Epithelial cell of proximal tubule (primary cell): ENCODE measurements around the gene FSD1. TPM values are rescaled to one million over a fixed set of nuclear protein-coding genes. Genes with fewer than 3 reads are reported as not detected.

Experiments used
- DNase-seq: peaks from one replicate; pipeline ENCODE4 v3.0.0-alpha.2; 2011; ENCODE audit warnings: low read depth
- H3K4me3 ChIP-seq: 2 replicates; pipeline ENCODE4 v1.5.1; 2011; ENCODE audit warnings: low read depth, mild to moderate bottlenecking, low read length
- total RNA-seq: library from RNA; depleted of rRNA; stranded (reverse); fragments of >200 nt; gene quantifications from 2 replicates; pipeline ENCODE4 v1.2.3, GENCODE V29; 2015
- TF ChIP-seq, protein P1 (sequence below): conservative IDR thresholded peaks from 2 replicates; pipeline ENCODE4 v1.5.1; 2012; ENCODE audit warnings: low read depth, mild to moderate bottlenecking, low read length

Gene FSD1
- total RNA-seq, 1 donor from 2014 or later: 17.5 TPM

DNA sequence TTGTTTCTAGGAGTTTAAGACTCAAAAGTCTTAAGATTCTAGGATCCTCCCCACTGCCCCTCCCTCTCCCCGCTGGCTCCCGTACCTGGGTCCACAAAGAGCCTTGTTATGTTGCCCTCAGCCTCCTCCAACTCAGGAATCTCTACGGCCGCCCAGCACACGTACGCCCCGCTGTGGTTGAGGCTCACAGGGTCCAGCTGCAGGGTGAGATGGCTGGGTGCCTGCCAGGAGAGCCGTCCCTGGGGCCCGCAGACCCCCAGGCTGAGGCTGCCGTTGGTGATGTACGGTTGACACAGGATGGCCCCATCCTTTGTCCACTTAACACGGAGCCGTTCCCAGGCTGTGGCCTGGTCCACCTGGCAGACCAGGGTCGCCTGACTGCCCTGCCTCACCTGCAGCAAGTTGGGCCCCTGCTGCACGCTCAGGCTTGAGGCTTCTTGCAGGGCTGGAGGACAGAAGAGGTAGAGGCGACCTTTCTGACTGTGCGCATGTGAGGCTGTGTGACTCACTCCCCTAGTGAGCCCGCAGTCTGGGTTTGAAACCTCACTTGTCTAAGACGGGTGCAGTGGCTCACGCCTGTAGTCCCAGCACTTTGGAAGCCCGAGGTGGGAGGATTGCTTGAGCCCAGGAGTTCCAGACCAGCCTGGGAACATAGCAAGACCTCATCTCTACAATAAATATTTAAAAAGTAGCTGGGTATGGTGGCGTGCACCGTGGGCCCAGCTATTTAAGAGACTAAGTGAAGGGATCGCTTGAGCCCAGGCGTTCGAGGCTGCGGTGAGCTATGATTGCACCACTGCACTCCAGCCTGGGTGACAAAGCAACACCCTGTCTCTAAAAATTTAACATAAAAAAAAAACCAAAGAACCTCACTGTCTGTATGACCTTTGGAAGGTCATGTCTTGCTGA is 6.2 kb upstream of the FSD1 start:
- H3K4me3 ChIP-seq: no peak overlapping the region
- no peak for DNase-seq
- TF ChIP-seq, protein P1, sequence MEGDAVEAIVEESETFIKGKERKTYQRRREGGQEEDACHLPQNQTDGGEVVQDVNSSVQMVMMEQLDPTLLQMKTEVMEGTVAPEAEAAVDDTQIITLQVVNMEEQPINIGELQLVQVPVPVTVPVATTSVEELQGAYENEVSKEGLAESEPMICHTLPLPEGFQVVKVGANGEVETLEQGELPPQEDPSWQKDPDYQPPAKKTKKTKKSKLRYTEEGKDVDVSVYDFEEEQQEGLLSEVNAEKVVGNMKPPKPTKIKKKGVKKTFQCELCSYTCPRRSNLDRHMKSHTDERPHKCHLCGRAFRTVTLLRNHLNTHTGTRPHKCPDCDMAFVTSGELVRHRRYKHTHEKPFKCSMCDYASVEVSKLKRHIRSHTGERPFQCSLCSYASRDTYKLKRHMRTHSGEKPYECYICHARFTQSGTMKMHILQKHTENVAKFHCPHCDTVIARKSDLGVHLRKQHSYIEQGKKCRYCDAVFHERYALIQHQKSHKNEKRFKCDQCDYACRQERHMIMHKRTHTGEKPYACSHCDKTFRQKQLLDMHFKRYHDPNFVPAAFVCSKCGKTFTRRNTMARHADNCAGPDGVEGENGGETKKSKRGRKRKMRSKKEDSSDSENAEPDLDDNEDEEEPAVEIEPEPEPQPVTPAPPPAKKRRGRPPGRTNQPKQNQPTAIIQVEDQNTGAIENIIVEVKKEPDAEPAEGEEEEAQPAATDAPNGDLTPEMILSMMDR: no peak

DNA sequence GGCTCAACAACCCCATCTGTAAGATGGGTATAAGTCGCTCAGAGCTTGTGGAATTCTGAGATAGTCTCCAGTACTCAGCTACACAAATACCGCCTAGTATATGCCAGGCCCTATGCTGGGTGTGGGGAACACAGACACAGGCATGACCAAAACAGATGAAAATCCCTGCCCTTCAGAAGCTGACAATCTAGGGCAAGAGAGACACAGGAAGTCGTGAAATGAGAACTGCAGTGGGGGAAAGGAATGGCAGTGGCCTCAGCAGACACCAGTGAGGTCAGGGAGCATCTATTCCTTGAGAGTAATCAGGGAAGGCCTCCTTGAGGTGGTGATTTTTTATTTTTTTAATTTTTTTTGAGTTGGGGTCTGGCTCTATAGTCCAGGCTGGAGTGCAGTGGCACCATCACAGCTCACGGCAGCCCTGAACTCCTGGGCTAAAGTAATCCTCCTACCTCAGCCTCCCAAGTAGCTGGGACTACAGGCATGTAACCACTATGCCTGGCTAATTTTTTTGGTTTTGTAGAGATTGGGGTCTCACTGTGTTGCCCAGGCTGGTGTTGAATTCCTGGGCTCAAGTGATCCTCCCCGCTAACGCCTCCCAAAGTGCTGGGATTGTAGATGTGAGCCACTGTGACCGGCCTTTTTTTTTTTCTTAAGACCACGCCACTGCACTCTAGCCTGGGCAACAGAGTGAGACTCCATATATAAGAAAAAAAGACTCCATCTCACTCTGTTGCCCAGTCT is 5.4 kb upstream of the FSD1 start:
- no peak for DNase-seq
- H3K4me3 ChIP-seq: no peak overlapping the region
- TF ChIP-seq, protein P1: no peak

DNA sequence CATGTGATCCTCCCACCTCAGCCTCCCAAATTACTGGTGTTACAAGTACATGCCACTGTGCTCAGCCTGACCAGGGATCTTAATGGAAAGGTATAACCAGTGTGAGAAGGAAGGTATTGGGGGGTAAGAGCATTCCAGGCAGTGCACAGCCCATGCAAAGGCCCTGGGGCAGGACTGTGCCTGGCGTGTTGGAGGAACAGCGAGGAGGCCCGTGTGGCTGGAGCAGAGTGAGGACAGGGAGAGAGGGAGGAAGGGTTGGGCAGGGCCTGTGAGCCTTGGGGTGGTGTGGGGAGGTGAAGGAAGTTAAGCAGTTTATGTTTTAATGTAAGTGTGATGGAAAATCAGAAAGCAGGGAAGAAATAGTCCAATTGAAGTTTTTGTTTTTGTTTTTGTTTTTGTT is 3.8 kb upstream of the FSD1 start:
- TF ChIP-seq, protein P1: no peak
- no peak overlapping the region for H3K4me3 ChIP-seq
- DNase-seq: no peak

DNA sequence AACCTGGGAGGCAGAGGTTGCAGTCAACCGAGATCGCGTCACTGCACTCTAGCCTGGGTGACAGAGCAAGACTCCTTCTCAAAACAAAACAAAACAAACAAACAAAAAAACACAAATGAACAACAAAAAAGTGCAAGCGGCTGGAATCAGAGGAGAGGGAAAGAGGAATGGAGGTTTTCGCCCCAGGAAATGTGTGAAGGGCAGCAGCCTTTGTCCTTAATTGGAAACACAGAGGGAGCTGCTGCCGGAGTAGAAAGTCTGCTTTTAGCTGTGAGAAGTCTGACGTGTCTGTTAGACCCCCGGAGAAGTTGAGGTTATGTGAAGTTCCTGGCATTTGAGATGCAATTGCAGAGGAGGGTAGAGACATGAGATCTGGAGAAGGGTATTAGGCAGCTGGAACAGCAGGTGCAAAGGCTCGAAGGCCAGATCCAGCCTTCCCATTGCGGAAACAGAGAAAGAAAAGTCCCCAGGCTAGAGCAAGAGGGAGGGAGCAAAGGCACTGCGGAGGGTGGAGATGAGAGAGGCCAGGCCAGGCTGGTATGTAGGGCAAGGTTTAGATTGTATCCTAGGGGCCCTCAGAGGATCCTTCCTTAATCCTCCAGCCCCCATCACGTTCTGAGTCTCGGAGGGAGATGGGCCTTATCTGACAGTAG is 2.7 kb upstream of the FSD1 start:
- TF ChIP-seq, protein P1: no peak
- DNase-seq: no peak
- H3K4me3 ChIP-seq: no peak overlapping the region

DNA sequence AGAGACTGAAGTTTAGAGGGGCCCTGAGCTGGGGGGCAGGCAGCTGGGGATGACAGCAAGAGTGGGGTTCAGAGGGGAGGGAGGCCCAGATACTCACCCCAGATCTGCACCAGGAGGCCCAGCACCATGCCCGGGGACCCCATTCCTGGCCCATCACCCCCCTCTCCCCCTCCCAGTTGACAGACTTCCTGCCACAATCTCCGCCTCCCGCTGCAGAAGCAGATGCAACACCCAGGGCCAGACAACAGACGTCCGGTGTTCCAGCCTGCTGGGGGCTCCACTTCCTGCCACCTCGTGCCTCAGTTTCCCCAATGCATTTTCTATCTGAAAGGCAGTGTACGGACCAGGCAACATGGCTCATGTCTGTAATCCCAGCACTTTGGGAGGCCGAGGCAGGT is 2.2 kb upstream of the FSD1 start, which contains the start of gene TMIGD2:
TMIGD2 (minus strand) TSS at position 147 of the 398 bp plus-strand sequence; CDS start at position 143, 4 bp downstream.
- H3K4me3 ChIP-seq: no peak within 1 kb of the TSS
- TF ChIP-seq, protein P1: no peak
- DNase-seq: no peak

DNA sequence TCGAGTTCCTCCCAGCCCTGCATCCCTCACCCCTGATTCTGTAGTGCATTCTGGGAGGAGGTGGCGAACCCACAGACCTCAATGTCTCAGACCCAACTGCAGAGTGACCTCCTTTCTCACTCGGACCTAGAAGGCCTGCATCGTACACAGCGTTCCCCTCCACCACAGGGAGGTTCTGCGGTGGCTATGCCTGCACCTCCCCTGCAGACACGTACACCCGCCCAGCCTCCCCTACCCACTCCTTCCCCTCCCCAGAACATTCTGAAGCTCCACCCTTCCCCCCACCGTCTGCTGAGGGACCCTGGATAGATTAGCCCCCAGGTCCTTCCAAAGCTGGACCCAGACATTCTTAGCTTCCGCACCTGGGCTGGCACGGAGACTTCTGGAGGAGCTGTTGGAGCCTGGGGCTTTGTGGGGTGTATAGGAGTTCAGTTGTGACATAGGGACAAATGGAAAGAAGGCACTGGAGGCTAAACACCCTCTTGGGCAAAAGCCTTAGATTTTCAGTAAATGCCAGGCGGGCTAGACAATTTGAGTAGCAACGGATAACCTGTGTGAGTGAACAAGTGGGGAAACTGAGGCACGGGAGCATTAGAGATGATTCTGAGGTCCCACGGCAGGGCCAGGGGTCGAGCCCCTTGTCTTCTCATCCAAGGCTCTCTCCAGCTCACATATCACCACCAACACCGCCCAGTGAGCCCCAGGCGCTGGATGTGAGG is 420 bp upstream of the FSD1 start:
- TF ChIP-seq, protein P1: no peak
- no peak overlapping the region for H3K4me3 ChIP-seq
- no peak for DNase-seq
